GM18511 (cell line): Measurements from ENCODE around the gene DNAAF1.
"Not testable (repeated sequence)": the region's sequence is repeated elsewhere in the genome, so short reads cannot be mapped to it uniquely, and the experiment has no call there.

Experiments used
- ATAC-seq: cut with Tn5 transposase; IDR thresholded peaks from one replicate; pipeline ENCODE4 v1.9.1; 2021; ENCODE audit warnings: mild to moderate bottlenecking, moderate library complexity; ENCODE audit not compliant: unreplicated experiment

The DNAAF1 gene

GRCh38 chr16:84182680-84183571 is 37.8 kb downstream of the DNAAF1 start:
- no peak for ATAC-seq

- ATAC-seq: no peak
These were observed 38.4 kb downstream of the DNAAF1 start for GRCh38 chr16:84183572-84183875.

GRCh38 chr16:84183911-84184591 is 38.9 kb downstream of the DNAAF1 start:
- ATAC-seq: no peak

GRCh38 chr16:84184775-84185174 is 39.7 kb downstream of the DNAAF1 start:
- no peak for ATAC-seq

- peak; percentile 97 for ATAC-seq
These were observed 41.8 kb downstream of the DNAAF1 start, which contains the start of gene TAF1C for GRCh38 chr16:84186685-84187437. TSS of gene TAF1C (minus strand) at chr16:84187057. CDS start at chr16:84184988, 2,069 bp downstream.

- no peak for ATAC-seq
These were observed 45.8 kb downstream of the DNAAF1 start, which contains the start of gene ADAD2 for GRCh38 chr16:84190731-84191388. TSS of gene ADAD2 (plus strand) at chr16:84191157. CDS start at chr16:84191231, 74 bp downstream.

GRCh38 chr16:84191466-84191865 is 46.4 kb downstream of the DNAAF1 start:
- no peak for ATAC-seq

- ATAC-seq: no peak
These were observed 48.4 kb downstream of the DNAAF1 start for GRCh38 chr16:84193480-84193879.

GRCh38 chr16:84194018-84194417 is 48.9 kb downstream of the DNAAF1 start:
- no peak for ATAC-seq

GRCh38 chr16:84194470-84195200 is 49.5 kb downstream of the DNAAF1 start:
- ATAC-seq: peak; percentile 68

- no peak for ATAC-seq
These were observed 50.3 kb downstream of the DNAAF1 start for GRCh38 chr16:84195201-84196093.

GRCh38 chr16:84196101-84196500 is 51.0 kb downstream of the DNAAF1 start:
- no peak for ATAC-seq

- no peak for ATAC-seq
These were observed 51.8 kb downstream of the DNAAF1 start for GRCh38 chr16:84196727-84197394.

GRCh38 chr16:84197466-84198128 is 52.5 kb downstream of the DNAAF1 start:
- no peak for ATAC-seq

GRCh38 chr16:84198401-84198800 is 53.3 kb downstream of the DNAAF1 start:
- no peak for ATAC-seq

- ATAC-seq: no peak
These were observed 54.0 kb downstream of the DNAAF1 start for GRCh38 chr16:84199097-84199496.

- no peak for ATAC-seq
These were observed 54.8 kb downstream of the DNAAF1 start for GRCh38 chr16:84199861-84200260.

- ATAC-seq: not testable (repeated sequence)
These were observed 59.4 kb downstream of the DNAAF1 start for GRCh38 chr16:84204551-84204950.
